HPDE6-E6E7 (cell line): Measurements from ENCODE around the gene RFX8.
A peak's percentile ranks its signal among the peaks of the same experiment; 100 is the strongest.
"Not testable (repeated sequence)": the region's sequence is repeated elsewhere in the genome, so short reads cannot be mapped to it uniquely, and the experiment has no call there.

ENCODE experiments used
- DNase-seq: peaks from one replicate; pipeline ENCODE4 v3.0.0; 2011; ENCODE audit warnings: missing footprints; ENCODE audit errors: extremely low spot score

The RFX8 gene

GRCh38 chr2:101474731-101475384, at the start of gene RFX8:
Gene RFX8 (minus strand): TSS chr2:101475112. CDS start chr2:101466848, 8,264 bp downstream.
- DNase-seq: no peak

GRCh38 chr2:101521487-101521886, 46.6 kb upstream of the RFX8 start:
- DNase-seq: no peak

- peak; percentile 21 for DNase-seq
Measured at GRCh38 chr2:101520246-101520645, 45.3 kb upstream of the RFX8 start.

- DNase-seq: peak; percentile 46
Measured at GRCh38 chr2:101518578-101519492, 43.9 kb upstream of the RFX8 start.

GRCh38 chr2:101517758-101518271, 42.9 kb upstream of the RFX8 start:
- peak; percentile 27 for DNase-seq

- peak; percentile 73 for DNase-seq
Measured at GRCh38 chr2:101516823-101517690, 42.1 kb upstream of the RFX8 start.

GRCh38 chr2:101516349-101516748, 41.4 kb upstream of the RFX8 start:
- DNase-seq: no peak

- no peak for DNase-seq
Measured at GRCh38 chr2:101515477-101515876, 40.6 kb upstream of the RFX8 start.

- no peak for DNase-seq
Measured at GRCh38 chr2:101512993-101513392, 38.1 kb upstream of the RFX8 start.

GRCh38 chr2:101511381-101511780, 36.5 kb upstream of the RFX8 start:
- no peak for DNase-seq

- DNase-seq: no peak
Measured at GRCh38 chr2:101509499-101510284, 34.8 kb upstream of the RFX8 start.

- DNase-seq: no peak
Measured at GRCh38 chr2:101508636-101509035, 33.7 kb upstream of the RFX8 start.

GRCh38 chr2:101505276-101505675, 30.4 kb upstream of the RFX8 start:
- DNase-seq: not testable (repeated sequence)

- not testable (repeated sequence) for DNase-seq
Measured at GRCh38 chr2:101504744-101505143, 29.8 kb upstream of the RFX8 start.

GRCh38 chr2:101502095-101502494, 27.2 kb upstream of the RFX8 start:
- no peak for DNase-seq

- DNase-seq: no peak
Measured at GRCh38 chr2:101501443-101501842, 26.5 kb upstream of the RFX8 start.

- DNase-seq: no peak
Measured at GRCh38 chr2:101500860-101501259, 25.9 kb upstream of the RFX8 start.

GRCh38 chr2:101500180-101500579, 25.3 kb upstream of the RFX8 start:
- DNase-seq: no peak

- DNase-seq: no peak
Measured at GRCh38 chr2:101496279-101496678, 21.4 kb upstream of the RFX8 start.

- no peak for DNase-seq
Measured at GRCh38 chr2:101492936-101493473, 18.1 kb upstream of the RFX8 start.

- no peak for DNase-seq
Measured at GRCh38 chr2:101486994-101487393, 12.1 kb upstream of the RFX8 start.
